Measurements from ENCODE around the gene DEFB129.

GRCh38 chr20:270517-270916, 43.5 kb downstream of the DEFB129 start:
- TF ChIP-seq, protein P1, sequence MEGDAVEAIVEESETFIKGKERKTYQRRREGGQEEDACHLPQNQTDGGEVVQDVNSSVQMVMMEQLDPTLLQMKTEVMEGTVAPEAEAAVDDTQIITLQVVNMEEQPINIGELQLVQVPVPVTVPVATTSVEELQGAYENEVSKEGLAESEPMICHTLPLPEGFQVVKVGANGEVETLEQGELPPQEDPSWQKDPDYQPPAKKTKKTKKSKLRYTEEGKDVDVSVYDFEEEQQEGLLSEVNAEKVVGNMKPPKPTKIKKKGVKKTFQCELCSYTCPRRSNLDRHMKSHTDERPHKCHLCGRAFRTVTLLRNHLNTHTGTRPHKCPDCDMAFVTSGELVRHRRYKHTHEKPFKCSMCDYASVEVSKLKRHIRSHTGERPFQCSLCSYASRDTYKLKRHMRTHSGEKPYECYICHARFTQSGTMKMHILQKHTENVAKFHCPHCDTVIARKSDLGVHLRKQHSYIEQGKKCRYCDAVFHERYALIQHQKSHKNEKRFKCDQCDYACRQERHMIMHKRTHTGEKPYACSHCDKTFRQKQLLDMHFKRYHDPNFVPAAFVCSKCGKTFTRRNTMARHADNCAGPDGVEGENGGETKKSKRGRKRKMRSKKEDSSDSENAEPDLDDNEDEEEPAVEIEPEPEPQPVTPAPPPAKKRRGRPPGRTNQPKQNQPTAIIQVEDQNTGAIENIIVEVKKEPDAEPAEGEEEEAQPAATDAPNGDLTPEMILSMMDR (conservative IDR thresholded peaks at IDR 0.05) = no peak
- TF ChIP-seq ZFX (IDR thresholded peaks at IDR 0.05) = no peak
